Adrenal gland (tissue), 5 donors: ENCODE results near the gene SALL3.

ENCODE experiments used
- CTCF ChIP-seq, 6 experiments: fragments of 450-650 bp in 4 of 6; fragments of 200-600 bp in 2 of 6; sonication (generic) in 1 of 6; IDR thresholded peaks; 1 replicate in 5 of 6; 2 replicates in 1 of 6; pipeline versions ENCODE4 v1.5.1 to v1.8.0; 2016 to 2021; ENCODE audit warnings: antibody characterized with exemption in 6 of 6, mild to moderate bottlenecking in 2 of 6, moderate library complexity in 1 of 6
- POLR2A ChIP-seq, 2 donors: fragments of 450-650 bp; IDR thresholded peaks; one replicate each; pipeline ENCODE4 v1.6.1; 2017; ENCODE audit warnings: antibody characterized with exemption in 2 of 2, mild to moderate bottlenecking in 2 of 2, moderate library complexity in 1 of 2
- donor health status: DM: no; HTN: no; CAD: no.

DNA sequence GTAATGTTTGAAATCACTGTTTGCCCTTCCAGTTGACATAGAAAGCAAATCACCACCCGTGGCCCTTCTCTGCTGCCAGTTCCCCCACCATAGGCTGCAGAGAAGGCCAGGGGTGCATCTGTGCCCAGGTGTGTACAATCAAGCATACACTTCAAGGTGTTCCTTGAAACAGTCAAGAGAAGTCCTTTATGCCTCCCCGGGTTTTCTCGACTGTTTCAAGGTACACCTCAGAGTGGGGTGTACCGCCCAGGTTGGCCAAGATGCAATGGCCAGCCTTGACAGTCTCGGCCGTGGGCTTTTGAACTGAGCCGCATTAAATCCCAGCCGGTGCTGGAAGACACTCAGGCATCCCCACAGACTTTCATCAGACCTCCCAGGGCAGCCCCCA, 68.6 kb downstream of the SALL3 start:
- TF ChIP-seq POLR2A (IDR thresholded peaks at IDR 0.05): no peak
- TF ChIP-seq CTCF (IDR thresholded peaks at IDR 0.05): no peak
